Cardiac muscle cell (in vitro differentiated cells and primary cell): Measurements from ENCODE around the gene SLC2A11. TPM values are rescaled to one million over a fixed set of nuclear protein-coding genes. Genes with fewer than 3 reads are reported as not detected.

Source experiments
- DNase-seq, 2 donors: peaks; one replicate each; pipeline versions ENCODE4 v3.0.0 to v3.0.0-alpha.2; 2010 to 2017; ENCODE audit warnings: low read depth in 1 of 2, low spot score in 1 of 2
- H3K27ac ChIP-seq: fragments of 200-600 bp; sonication (generic); 2 replicates; pipeline ENCODE4 v1.5.1; 2016
- H3K27me3 ChIP-seq: fragments of 200-600 bp; sonication (generic); 2 replicates; pipeline ENCODE4 v1.6.0; 2016; ENCODE audit warnings: control low read depth
- H3K36me3 ChIP-seq: fragments of 200-600 bp; sonication (generic); 2 replicates; pipeline ENCODE4 v1.5.1; 2016; ENCODE audit warnings: control low read depth
- H3K4me1 ChIP-seq: fragments of 200-600 bp; sonication (generic); 2 replicates; pipeline ENCODE4 v1.8.1; 2017; ENCODE audit warnings: low read depth, mild to moderate bottlenecking, mixed run types
- H3K4me3 ChIP-seq: fragments of 200-600 bp; sonication (generic); 2 replicates; pipeline ENCODE4 v1.5.1; 2016; ENCODE audit warnings: mild to moderate bottlenecking
- H3K9me3 ChIP-seq: fragments of 200-600 bp; sonication (generic); 2 replicates; pipeline ENCODE4 v1.5.1; 2017; ENCODE audit warnings: low read depth, mild to moderate bottlenecking, control low read depth
- polyA plus RNA-seq: library from polyadenylated mRNA; unstranded; fragments of >200 nt; fragmentation: Nextera tagmentation; extraction: Ambion mirVana; gene quantifications from 2 replicates; pipeline ENCODE4 v1.2.1, GENCODE V29; 2016
- total RNA-seq: library from RNA; depleted of rRNA; stranded (reverse); fragments of >200 nt; gene quantifications from 2 replicates; pipeline ENCODE4 v1.2.3, GENCODE V29; 2016
- TF ChIP-seq, protein P1 (sequence below): IDR thresholded peaks from 2 replicates; pipeline ENCODE4 v1.5.1; 2012; ENCODE audit warnings: low read depth, mild to moderate bottlenecking, low read length

SLC2A11 gene
- total and polyA plus RNA-seq, 2 experiments from 2014 or later, result 28.5 to 37.9 TPM

GRCh38 chr22:23925020-23925606 is 67.4 kb downstream of the SLC2A11 start:
- TF ChIP-seq, protein P1, sequence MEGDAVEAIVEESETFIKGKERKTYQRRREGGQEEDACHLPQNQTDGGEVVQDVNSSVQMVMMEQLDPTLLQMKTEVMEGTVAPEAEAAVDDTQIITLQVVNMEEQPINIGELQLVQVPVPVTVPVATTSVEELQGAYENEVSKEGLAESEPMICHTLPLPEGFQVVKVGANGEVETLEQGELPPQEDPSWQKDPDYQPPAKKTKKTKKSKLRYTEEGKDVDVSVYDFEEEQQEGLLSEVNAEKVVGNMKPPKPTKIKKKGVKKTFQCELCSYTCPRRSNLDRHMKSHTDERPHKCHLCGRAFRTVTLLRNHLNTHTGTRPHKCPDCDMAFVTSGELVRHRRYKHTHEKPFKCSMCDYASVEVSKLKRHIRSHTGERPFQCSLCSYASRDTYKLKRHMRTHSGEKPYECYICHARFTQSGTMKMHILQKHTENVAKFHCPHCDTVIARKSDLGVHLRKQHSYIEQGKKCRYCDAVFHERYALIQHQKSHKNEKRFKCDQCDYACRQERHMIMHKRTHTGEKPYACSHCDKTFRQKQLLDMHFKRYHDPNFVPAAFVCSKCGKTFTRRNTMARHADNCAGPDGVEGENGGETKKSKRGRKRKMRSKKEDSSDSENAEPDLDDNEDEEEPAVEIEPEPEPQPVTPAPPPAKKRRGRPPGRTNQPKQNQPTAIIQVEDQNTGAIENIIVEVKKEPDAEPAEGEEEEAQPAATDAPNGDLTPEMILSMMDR, result no peak
- no peak overlapping the region for H3K4me3 ChIP-seq
- no peak overlapping the region for H3K27ac ChIP-seq
- no peaks in the 10 kb centered on the region for H3K9me3 ChIP-seq
- no peaks in the 10 kb centered on the region for H3K36me3 ChIP-seq
- no peak for DNase-seq
- no peaks in the 10 kb centered on the region for H3K27me3 ChIP-seq
- H3K4me1 ChIP-seq, result no peaks in the 10 kb centered on the region

DNA sequence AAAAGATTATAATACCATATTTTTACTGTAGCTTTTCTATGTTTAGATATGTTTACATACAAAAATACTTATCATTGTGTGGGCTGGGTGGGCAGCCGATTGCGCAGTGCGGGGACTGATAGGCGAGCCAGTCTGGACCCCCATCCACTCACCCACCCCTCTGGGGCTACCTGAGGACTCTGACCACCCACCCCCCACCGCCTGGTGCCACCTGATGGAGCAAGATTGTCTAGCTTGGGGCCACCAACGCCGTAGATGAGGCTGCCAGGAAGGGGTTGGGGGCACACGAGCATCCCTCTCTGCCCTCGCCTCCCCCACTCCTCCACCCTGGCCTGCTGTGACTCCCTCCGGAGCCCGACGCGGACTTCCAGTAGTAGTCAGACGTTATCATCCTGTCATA is 68.9 kb downstream of the SLC2A11 start:
- DNase-seq, result no peak
- Histone ChIP-seq H3K27ac (no peak overlapping the region), H3K4me1 (no peaks in the 10 kb centered on the region), H3K9me3 (no peaks in the 10 kb centered on the region), H3K36me3 (no peaks in the 10 kb centered on the region), H3K27me3 (no peaks in the 10 kb centered on the region), H3K4me3 (no peak overlapping the region)
- TF ChIP-seq, protein P1, result no peak

Other genes with a start within 250 kb of the SLC2A11 start
- not detected in 2 replicates for gene DRICH1, start 225.6 kb upstream of the SLC2A11 start, total RNA-seq
- gene DRICH1, start 225.6 kb upstream of the SLC2A11 start, polyA plus RNA-seq, result not detected in 2 replicates
- gene RGL4, start 166.9 kb upstream of the SLC2A11 start, total RNA-seq, result not detected in 2 replicates
- 1.0 and 1.5 TPM in 2 replicates for gene RGL4, start 166.9 kb upstream of the SLC2A11 start, polyA plus RNA-seq
- 6.4 and 8.4 TPM in 2 replicates for gene ZNF70, start 106.8 kb upstream of the SLC2A11 start, total RNA-seq
- gene ZNF70, start 106.8 kb upstream of the SLC2A11 start, polyA plus RNA-seq, result 2.3 TPM in 2 replicates
- 1.1 and 2.5 TPM in 2 replicates for gene VPREB3, start 103.5 kb upstream of the SLC2A11 start, total RNA-seq
- gene VPREB3, start 103.5 kb upstream of the SLC2A11 start, polyA plus RNA-seq, result 3.2 and 3.5 TPM in 2 replicates
- 0.07 TPM in 1 of 2 replicates, not detected in the other for gene C22orf15, start 94.9 kb upstream of the SLC2A11 start, total RNA-seq
- gene C22orf15, start 94.9 kb upstream of the SLC2A11 start, polyA plus RNA-seq, result 0.27 and 0.91 TPM in 2 replicates
- 77.5 and 216 TPM in 2 replicates for gene CHCHD10, start 89.9 kb upstream of the SLC2A11 start, total RNA-seq
- gene CHCHD10, start 89.9 kb upstream of the SLC2A11 start, polyA plus RNA-seq, result 274 and 324 TPM in 2 replicates
- gene MMP11, start 85.0 kb upstream of the SLC2A11 start, total RNA-seq, result 38.2 and 71.2 TPM in 2 replicates
- 39.0 and 61.1 TPM in 2 replicates for gene MMP11, start 85.0 kb upstream of the SLC2A11 start, polyA plus RNA-seq
- 147 and 162 TPM in 2 replicates for gene SMARCB1, start 70.9 kb upstream of the SLC2A11 start, total RNA-seq
- gene SMARCB1, start 70.9 kb upstream of the SLC2A11 start, polyA plus RNA-seq, result 170 and 175 TPM in 2 replicates
- gene DERL3, start 18.9 kb upstream of the SLC2A11 start, total RNA-seq, result 18.0 and 46.9 TPM in 2 replicates
- 28.9 and 55.3 TPM in 2 replicates for gene DERL3, start 18.9 kb upstream of the SLC2A11 start, polyA plus RNA-seq
- 855 and 1,357 TPM in 2 replicates for gene MIF, start 36.5 kb downstream of the SLC2A11 start, total RNA-seq
- gene MIF, start 36.5 kb downstream of the SLC2A11 start, polyA plus RNA-seq, result 4,717 and 4,854 TPM in 2 replicates
- gene GSTT2B, start 103.3 kb downstream of the SLC2A11 start, total RNA-seq, result 16.9 and 25.9 TPM in 2 replicates
- gene GSTT2B, start 103.3 kb downstream of the SLC2A11 start, polyA plus RNA-seq, result 28.8 and 42.8 TPM in 2 replicates
- 3.5 and 6.6 TPM in 2 replicates for gene DDTL, start 109.0 kb downstream of the SLC2A11 start, total RNA-seq
- gene DDTL, start 109.0 kb downstream of the SLC2A11 start, polyA plus RNA-seq, result 11.9 and 13.8 TPM in 2 replicates
- gene DDT, start 116.6 kb downstream of the SLC2A11 start, total RNA-seq, result 115 and 309 TPM in 2 replicates
- gene DDT, start 116.6 kb downstream of the SLC2A11 start, polyA plus RNA-seq, result 179 and 244 TPM in 2 replicates
- 1.2 and 5.2 TPM in 2 replicates for gene GSTT2, start 122.3 kb downstream of the SLC2A11 start, total RNA-seq
- 5.0 and 5.1 TPM in 2 replicates for gene GSTT2, start 122.3 kb downstream of the SLC2A11 start, polyA plus RNA-seq
- gene GSTT4, start 147.6 kb downstream of the SLC2A11 start, total RNA-seq, result not detected in 2 replicates
- gene GSTT4, start 147.6 kb downstream of the SLC2A11 start, polyA plus RNA-seq, result not detected in 2 replicates
- 115 and 124 TPM in 2 replicates for gene CABIN1, start 153.4 kb downstream of the SLC2A11 start, total RNA-seq
- gene CABIN1, start 153.4 kb downstream of the SLC2A11 start, polyA plus RNA-seq, result 33.9 and 42.5 TPM in 2 replicates